Heart left ventricle (tissue), 16 donors: Measurements from ENCODE around the gene PHKA1. TPM values are rescaled to one million over a fixed set of nuclear protein-coding genes. Genes with fewer than 3 reads are reported as not detected.
"Not testable (repeated sequence)": the region's sequence is repeated elsewhere in the genome, so short reads cannot be mapped to it uniquely, and the experiment has no call there.

Experiments used
- ATAC-seq, 4 donors: fragments of 200-7000 bp; cut with Tn5 transposase; one replicate each; pipeline ENCODE4 v1.9.1; 2020 to 2022; ENCODE audit warnings: moderate library complexity in 4 of 4, mild to moderate bottlenecking in 3 of 4, moderate number of reproducible peaks in 1 of 4
- DNase-seq, 5 donors: peaks; one replicate each; pipeline ENCODE4 v3.0.0-alpha.2; 2020
- H3K27ac ChIP-seq, 12 donors: fragments of 200-600 bp; sonication (generic) in 4 of 12; one replicate each; pipeline versions ENCODE4 v1.5.0 to v1.8.0; 2016 to 2022; ENCODE audit warnings: mild to moderate bottlenecking in 2 of 12
- H3K27me3 ChIP-seq, 9 donors: fragments of 200-600 bp; sonication (generic) in 2 of 9; one replicate each; pipeline versions ENCODE4 v1.5.1 to v1.8.0; 2016 to 2022; ENCODE audit warnings: mild to moderate bottlenecking in 3 of 9
- H3K36me3 ChIP-seq, 9 donors: fragments of 200-600 bp; sonication (generic) in 2 of 9; one replicate each; pipeline versions ENCODE4 v1.5.0 to v1.8.0; 2018 to 2022; ENCODE audit warnings: mild to moderate bottlenecking in 2 of 9
- H3K4me1 ChIP-seq, 12 donors: fragments of 200-600 bp; sonication (generic) in 4 of 12; one replicate each; pipeline versions ENCODE4 v1.5.0 to v1.8.0; 2016 to 2022; ENCODE audit warnings: mild to moderate bottlenecking in 3 of 12
- H3K4me3 ChIP-seq, 12 donors: fragments of 200-600 bp; sonication (generic) in 4 of 12; one replicate each; pipeline versions ENCODE4 v1.5.0 to v1.8.0; 2017 to 2022; ENCODE audit warnings: mild to moderate bottlenecking in 9 of 12, moderate library complexity in 4 of 12
- H3K9me3 ChIP-seq, 12 donors: fragments of 200-600 bp; sonication (generic) in 4 of 12; one replicate each; pipeline versions ENCODE4 v1.5.0 to v1.8.0; 2016 to 2022; ENCODE audit warnings: mild to moderate bottlenecking in 1 of 12
- CTCF ChIP-seq, 12 donors: fragments of 200-600 bp; sonication (generic) in 4 of 12; IDR thresholded peaks; one replicate each; pipeline versions ENCODE4 v1.5.0 to v1.8.0; 2018 to 2022; ENCODE audit warnings: antibody characterized with exemption in 12 of 12, mild to moderate bottlenecking in 5 of 12
- POLR2A ChIP-seq, 2 donors: fragments of 450-650 bp; IDR thresholded peaks; one replicate each; pipeline ENCODE4 v1.6.1; 2017; ENCODE audit warnings: antibody characterized with exemption in 2 of 2, mild to moderate bottlenecking in 2 of 2, moderate library complexity in 2 of 2
- WGBS, 4 donors: extraction: QIAGEN DNeasy Blood & Tissue Kit in 2 of 4; methylation state at CpG; one replicate each; pipeline versions ENCODE4 v1.1.5 to v1.1.7; 2013 to 2018; 5-methylcytosine and 5-hydroxymethylcytosine counted together
- intact Hi-C, 10 donors: fragments of 100-400 bp; cut with DNase I; formaldehyde crosslinking; loops; one replicate each; pipeline versions ENCODE4 v1.11.1 to v1.14.2; 2022
- polyA plus RNA-seq, 2 donors: library from polyadenylated mRNA; stranded (reverse); fragments of 200-250 nt; gene quantifications; one replicate each; pipeline ENCODE4 v1.2.3, GENCODE V29; 2013
- total RNA-seq, 9 donors: library from RNA; depleted of rRNA in 2 of 9; stranded (reverse); fragments of >200 nt in 2 of 9; fragmentation: NEBNext Ultra II Directional in 3 of 9; extraction: Animal tissue kit (Norgen Biotek cat#: 25700) in 3 of 9; gene quantifications; one replicate each; pipeline versions ENCODE4 v1.1.0 to v1.2.4, GENCODE V29; 2016 to 2023
- donor health status: ischemic (EF 13 %, LVEDD 7.1; RV severe dilation, severe dysfunction).
- donor health status: healthy with polysubstance abuse.
- donor health status: DM: no; HTN: yes; CAD: no.
- donor health status: DM: no; HTN: no; CAD: no.
- donor health status: ischemic (EF 25% LVEDD 6.9; RV normal size, moderate dysfunction).
- donor health status: ischemic (EF 25% LVEDD 5.7; RV mildly dilated, moderate dysfunction).
- donor health status: healthy.
- donor health status: DM: yes; HTN: yes; CAD: no.
- donor health status: ischemic (EF 35%, LVEDD 5.7; RV mildly dilated, moderate dysfunction).
- donor health status: nonischemic (EF 11% LVEDD 7.7; RV severe dilation, severe dysfunction).
- donor health status: DM: yes; HTN: yes; CAD: no.
- donor health status: PGD.
- donor health status: ischemic (EF 29% LVEDD 5.4; RV normal size, mild dysfunction).
- donor health status: nonischemic (EF 23%, LVEDD 6.1; RV moderate dilation, normal function).

Gene PHKA1
- total and polyA plus RNA-seq, 11 donors, result 3.9 to 21.3 (median 10.7) TPM

- Histone ChIP-seq H3K27ac (no peak overlapping the region), H3K36me3 (peaks cover 0 to 8% (median 0%) of the 10 kb centered on the region in 9 donors), H3K4me3 (no peak overlapping the region), H3K27me3 (no peaks in the 10 kb centered on the region), H3K9me3 (no peaks in the 10 kb centered on the region), H3K4me1 (no peaks in the 10 kb centered on the region)
- 46 to 67% (median 59%) methylated on average over 1 of the region's 1 CpG for WGBS, 4 donors
- no peak for ATAC-seq
- DNase-seq, result no peak
- intact Hi-C loops, result no loop called here
- TF ChIP-seq POLR2A (IDR thresholded peaks at IDR 0.05), result no peak
- TF ChIP-seq CTCF (IDR thresholded peaks at IDR 0.05), result no peak
Measured at GRCh38 chrX:72685018-72685417, 29.1 kb downstream of the PHKA1 start.

- H3K27me3 ChIP-seq, result no peaks in the 10 kb centered on the region
- DNase-seq (no peak), ATAC-seq (no peak)
- no peak overlapping the region for H3K27ac ChIP-seq
- H3K36me3 ChIP-seq, result peaks cover 0 to 8% (median 0%) of the 10 kb centered on the region in 9 donors
- 86 to 100% (median 93%) methylated on average over 1 of the region's 1 CpG for WGBS, 4 donors
- H3K4me1 ChIP-seq, result no peaks in the 10 kb centered on the region
- H3K9me3 ChIP-seq, result no peaks in the 10 kb centered on the region
- intact Hi-C loops, result no loop called here
- H3K4me3 ChIP-seq, result no peak overlapping the region
- TF ChIP-seq POLR2A (IDR thresholded peaks at IDR 0.05) (no peak), CTCF (IDR thresholded peaks at IDR 0.05) (no peak)
Measured at GRCh38 chrX:72683631-72684030, 30.5 kb downstream of the PHKA1 start.

- Histone ChIP-seq H3K4me3 (no peak overlapping the region), H3K27me3 (peaks cover 0 to 6% (median 0%) of the 10 kb centered on the region in 9 donors), H3K4me1 (no peaks in the 10 kb centered on the region), H3K27ac (no peak overlapping the region), H3K9me3 (no peaks in the 10 kb centered on the region), H3K36me3 (no peaks in the 10 kb centered on the region)
- WGBS, 4 donors, result 67 to 98% (median 88%) methylated on average over 2 of the region's 2 CpGs
- ATAC-seq (no peak), DNase-seq (no peak)
- TF ChIP-seq POLR2A (IDR thresholded peaks at IDR 0.05) (no peak), CTCF (IDR thresholded peaks at IDR 0.05) (no peak)
- intact Hi-C loops, result loop anchor here in 1 of 10 donors (2.0 kb wide), 1 partner anchor 16 kb away; no protein-coding TSS in a partner anchor
Measured at GRCh38 chrX:72676465-72676864, 37.6 kb downstream of the PHKA1 start.

- H3K9me3 ChIP-seq, DNase-seq, H3K4me3 ChIP-seq, H3K4me1 ChIP-seq, intact Hi-C loops, H3K36me3 ChIP-seq, H3K27ac ChIP-seq, ATAC-seq, H3K27me3 ChIP-seq: not testable (repeated sequence)
- WGBS, 4 donors, result 81 to 87% (median 85%) methylated on average over 1 of the region's 1 CpG
Measured at GRCh38 chrX:72673951-72674350, 40.2 kb downstream of the PHKA1 start.

- intact Hi-C loops, DNase-seq, H3K9me3 ChIP-seq, H3K36me3 ChIP-seq, H3K27me3 ChIP-seq, H3K27ac ChIP-seq, ATAC-seq, H3K4me1 ChIP-seq, H3K4me3 ChIP-seq: not testable (repeated sequence)
- 90 to 98% (median 96%) methylated on average over 4 to 5 of the region's 5 CpGs for WGBS, 4 donors
Measured at GRCh38 chrX:72669508-72669907, 44.6 kb downstream of the PHKA1 start.
